GM18508 (cell line): ENCODE data around the gene EIF4G1.
A peak's percentile ranks its signal among the peaks of the same experiment; 100 is the strongest.
"Not testable (repeated sequence)": the region's sequence is repeated elsewhere in the genome, so short reads cannot be mapped to it uniquely, and the experiment has no call there.

Source experiments
- ATAC-seq: cut with Tn5 transposase; IDR thresholded peaks from one replicate; pipeline ENCODE4 v1.9.1; 2021; ENCODE audit warnings: moderate number of reproducible peaks; ENCODE audit not compliant: insufficient read depth, unreplicated experiment

Gene EIF4G1

DNA sequence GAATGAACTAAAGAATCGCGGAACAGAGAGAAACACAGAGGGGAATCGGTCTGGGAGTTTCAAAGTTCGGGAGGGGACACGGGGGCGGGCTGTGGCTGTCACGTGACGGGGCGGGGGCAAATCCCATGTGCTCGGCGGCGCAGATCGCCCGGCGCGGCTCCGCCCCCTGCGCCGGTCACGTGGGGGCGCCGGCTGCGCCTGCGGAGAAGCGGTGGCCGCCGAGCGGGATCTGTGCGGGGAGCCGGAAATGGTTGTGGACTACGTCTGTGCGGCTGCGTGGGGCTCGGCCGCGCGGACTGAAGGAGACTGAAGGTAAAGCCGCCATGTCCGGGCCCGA lies at the start of gene EIF4G1:
TSS of gene EIF4G1 (plus strand) at position 244 of the 337 bp plus-strand sequence. CDS start 1,191 bp downstream, outside the sequence.
- ATAC-seq = peak; percentile 51

DNA sequence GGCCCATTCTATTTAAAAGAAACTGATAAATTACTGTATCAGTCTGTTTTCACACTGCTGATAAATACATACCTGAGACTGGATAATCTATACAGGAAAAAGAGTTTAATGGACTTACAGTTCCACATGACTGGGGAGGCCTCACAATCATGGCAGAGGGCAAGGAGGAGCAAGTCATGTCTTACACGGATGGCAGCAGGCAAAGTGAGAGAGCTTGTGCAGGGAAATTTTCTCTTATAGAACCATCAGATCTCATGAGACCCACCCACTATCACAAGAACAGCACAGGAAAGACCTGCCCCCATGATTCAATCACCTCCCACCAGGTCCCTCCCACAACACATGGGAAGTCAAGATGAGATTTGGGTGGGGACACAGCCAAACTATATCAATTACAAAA lies 47.2 kb upstream of the EIF4G1 start:
- not testable (repeated sequence) for ATAC-seq

DNA sequence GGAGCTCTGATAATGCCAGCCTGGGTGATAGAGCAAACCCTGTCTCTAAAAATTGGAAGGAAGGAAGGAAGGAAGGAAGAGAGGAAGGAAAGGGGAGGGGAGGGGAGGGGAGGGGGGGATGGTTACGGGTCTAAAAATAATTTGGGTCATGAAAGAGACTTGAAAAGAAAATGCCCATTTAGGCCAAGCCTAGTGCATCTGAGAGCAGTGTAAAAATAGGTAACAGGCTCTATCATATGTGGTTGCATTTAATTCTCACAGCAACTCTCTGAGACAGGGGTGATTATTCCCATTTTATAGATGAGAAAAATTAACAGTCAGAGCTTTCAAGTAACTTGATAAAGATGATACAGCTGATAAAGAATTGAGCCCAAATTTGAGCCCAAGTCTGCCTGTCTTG lies 42.1 kb upstream of the EIF4G1 start:
- no peak for ATAC-seq

- ATAC-seq = no peak
These were observed 39.1 kb upstream of the EIF4G1 start for GRCh38 chr3:184275381-184275701.

DNA sequence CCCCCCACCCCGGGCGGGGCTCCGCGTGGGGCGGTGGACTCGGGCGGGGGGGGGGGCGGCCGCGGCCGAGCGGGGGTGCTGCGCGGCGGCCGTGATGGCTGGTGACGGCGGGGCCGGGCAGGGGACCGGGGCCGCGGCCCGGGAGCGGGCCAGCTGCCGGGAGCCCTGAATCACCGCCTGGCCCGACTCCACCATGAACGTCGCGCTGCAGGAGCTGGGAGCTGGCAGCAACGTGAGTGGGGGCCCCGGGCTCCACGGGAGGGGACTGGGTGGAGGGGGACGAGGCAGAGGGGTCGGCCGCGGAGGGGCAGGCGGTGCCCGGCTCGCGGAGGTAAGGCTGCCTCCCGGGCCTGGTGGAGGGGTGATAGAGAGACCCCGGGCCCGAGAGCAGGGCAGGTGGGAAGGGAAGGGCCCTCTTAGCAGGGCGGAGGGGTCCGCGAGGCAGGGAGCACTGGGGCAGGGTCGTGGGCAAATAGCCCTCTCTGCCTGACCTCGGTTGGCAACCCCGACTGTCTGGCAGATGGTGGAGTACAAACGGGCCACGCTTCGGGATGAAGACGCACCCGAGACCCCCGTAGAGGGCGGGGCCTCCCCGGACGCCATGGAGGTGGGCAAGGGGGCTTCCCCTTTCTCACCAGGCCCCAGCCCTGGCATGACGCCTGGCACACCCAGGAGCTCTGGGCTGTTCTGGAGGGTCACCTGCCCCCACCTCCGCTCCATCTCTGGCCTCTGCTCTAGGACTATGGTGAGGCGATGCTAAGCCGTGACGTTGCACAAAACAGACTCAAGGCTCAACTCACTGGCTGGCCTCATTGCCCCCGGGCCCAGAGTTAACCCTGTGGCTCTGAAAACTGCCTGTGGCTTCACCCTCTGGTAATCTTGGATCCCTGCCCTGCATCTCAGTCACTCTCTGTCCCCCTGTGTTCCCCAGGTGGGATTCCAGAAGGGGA lies 38.2 kb upstream of the EIF4G1 start, which contains the start of gene ECE2:
TSS of gene ECE2 (plus strand) at position 62 of the 950 bp plus-strand sequence. CDS start at position 194, 132 bp downstream.
- no peak for ATAC-seq

- ATAC-seq = no peak
These were observed 37.0 kb upstream of the EIF4G1 start for GRCh38 chr3:184277366-184277765.

- no peak for ATAC-seq
These were observed 31.5 kb upstream of the EIF4G1 start for GRCh38 chr3:184282941-184283340.

GRCh38 chr3:184283681-184284080 lies 30.7 kb upstream of the EIF4G1 start:
- ATAC-seq = no peak

DNA sequence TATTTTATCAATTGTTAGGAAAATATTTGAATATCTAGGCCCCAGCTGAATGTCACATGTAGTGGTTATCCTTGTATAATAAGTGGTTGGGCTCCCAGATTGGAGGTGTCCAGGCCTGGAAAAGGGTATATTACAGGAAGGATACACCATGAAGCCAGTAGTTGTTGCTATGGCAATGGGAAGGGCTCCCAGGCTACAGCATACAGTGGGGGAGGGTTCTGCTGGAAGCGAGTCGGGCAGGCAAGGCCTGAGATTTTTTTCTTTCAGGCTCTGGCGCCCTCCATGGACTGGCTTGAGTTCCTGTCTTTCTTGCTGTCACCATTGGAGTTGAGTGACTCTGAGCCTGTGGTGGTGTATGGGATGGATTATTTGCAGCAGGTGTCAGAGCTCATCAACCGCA lies 29.7 kb upstream of the EIF4G1 start:
- ATAC-seq = no peak

- no peak for ATAC-seq
These were observed 24.9 kb upstream of the EIF4G1 start for GRCh38 chr3:184289426-184289938.

- ATAC-seq = no peak
These were observed 24.1 kb upstream of the EIF4G1 start for GRCh38 chr3:184290331-184290730.

- ATAC-seq = no peak
These were observed 23.2 kb upstream of the EIF4G1 start for GRCh38 chr3:184291044-184291737.

GRCh38 chr3:184291738-184292445 lies 22.5 kb upstream of the EIF4G1 start:
- ATAC-seq = no peak

DNA sequence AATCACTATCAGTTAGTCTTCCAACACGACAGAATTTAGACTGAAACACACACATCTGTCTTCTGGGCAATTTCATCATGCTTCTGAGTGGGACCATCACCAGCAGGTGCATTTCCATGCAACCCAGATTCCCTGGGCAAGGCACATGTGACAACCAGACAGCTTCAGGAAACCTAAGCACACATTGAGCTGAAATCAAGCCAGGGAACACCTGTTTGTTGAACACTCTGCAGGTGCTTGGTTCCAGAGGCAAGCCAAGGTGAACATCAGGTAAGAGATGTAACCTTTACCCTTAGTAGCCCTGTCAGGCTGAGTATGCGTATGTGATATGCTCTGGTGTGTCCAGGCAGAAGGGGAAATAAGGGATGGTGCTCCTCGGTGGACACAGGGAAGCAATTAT lies 18.6 kb upstream of the EIF4G1 start:
- no peak for ATAC-seq

GRCh38 chr3:184296616-184297015 lies 17.8 kb upstream of the EIF4G1 start:
- no peak for ATAC-seq

GRCh38 chr3:184298759-184299487 lies 15.5 kb upstream of the EIF4G1 start, which contains the start of gene PSMD2:
PSMD2 (plus strand) TSS chr3:184299241; CDS start chr3:184299267, 26 bp downstream.
- peak; percentile 55 for ATAC-seq

DNA sequence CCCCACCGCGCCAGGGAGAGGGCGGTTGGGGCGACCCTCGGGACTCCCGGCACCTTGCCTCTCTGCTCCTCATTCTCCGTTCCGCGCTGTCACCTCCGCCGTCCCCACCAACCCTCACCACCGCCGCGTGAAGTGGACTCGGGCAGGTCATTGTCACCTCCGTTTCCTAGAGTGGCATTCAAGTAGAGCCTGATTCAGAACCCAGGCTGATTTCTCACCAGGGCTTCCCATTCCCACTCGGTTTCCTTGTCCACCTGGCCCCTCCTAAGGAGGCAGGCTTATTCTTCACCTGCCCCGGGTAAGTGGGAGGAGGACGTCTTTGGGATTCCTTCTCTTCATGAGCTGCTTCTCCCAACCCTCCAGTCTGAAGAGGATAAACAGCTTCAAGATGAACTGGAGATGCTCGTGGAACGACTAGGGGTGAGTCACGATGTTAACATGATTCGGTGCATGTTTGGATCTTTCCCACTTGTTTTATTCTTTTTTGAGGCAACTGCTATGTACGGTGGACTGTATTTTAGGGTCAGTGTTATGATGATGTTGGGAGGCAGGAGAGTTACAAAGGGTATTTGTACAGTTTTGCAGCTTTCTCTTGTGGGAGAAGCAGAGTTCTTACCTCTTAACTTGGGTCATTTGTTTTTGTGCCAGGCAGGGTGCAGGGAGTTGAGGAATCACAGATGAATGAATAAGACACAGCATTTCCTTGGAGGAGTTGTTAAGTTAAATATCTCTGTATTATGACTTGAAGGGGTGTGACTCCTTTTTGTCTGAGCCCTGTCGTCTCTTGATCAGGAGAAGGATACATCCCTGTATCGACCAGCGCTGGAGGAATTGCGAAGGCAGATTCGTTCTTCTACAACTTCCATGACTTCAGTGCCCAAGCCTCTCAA lies 14.7 kb upstream of the EIF4G1 start:
- ATAC-seq = no peak

DNA sequence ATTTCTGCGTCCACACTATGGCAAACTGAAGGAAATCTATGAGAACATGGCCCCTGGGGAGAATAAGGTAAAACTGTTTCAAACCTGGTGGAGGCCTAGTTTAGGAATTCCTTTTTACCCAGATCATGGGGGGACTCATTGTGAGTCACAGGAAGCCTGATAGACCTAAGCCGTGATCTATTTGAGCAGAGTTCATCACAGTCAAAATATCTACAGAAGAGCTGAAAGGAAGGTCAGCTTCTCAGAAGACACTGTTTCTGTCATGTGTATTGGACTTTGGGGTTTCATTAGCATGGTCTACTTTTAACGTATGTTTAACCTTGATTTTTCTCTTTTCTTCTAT lies 14.1 kb upstream of the EIF4G1 start:
- no peak for ATAC-seq

DNA sequence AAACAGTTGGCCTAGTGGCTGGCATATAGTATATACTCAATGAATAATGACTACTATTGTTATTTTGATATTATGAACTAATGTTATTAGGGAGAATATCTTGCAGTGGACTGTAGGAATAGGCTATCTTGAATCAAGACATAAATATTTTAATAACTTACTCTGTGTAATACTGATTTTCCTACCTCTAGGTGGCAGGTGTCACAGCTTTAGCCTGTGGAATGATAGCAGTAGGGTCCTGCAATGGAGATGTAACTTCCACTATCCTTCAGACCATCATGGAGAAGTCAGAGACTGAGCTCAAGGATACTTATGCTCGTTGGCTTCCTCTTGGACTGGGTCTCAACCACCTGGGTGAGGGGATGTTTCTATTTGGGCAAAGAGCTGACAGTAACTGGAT lies 8.8 kb upstream of the EIF4G1 start:
- ATAC-seq = no peak
